GM18867 (cell line): ENCODE results near the gene FSTL4.

Source experiments
- ATAC-seq: cut with Tn5 transposase; IDR thresholded peaks from one replicate; pipeline ENCODE4 v1.9.1; 2021; ENCODE audit warnings: mild to moderate bottlenecking, moderate library complexity; ENCODE audit not compliant: unreplicated experiment

Gene FSTL4

DNA sequence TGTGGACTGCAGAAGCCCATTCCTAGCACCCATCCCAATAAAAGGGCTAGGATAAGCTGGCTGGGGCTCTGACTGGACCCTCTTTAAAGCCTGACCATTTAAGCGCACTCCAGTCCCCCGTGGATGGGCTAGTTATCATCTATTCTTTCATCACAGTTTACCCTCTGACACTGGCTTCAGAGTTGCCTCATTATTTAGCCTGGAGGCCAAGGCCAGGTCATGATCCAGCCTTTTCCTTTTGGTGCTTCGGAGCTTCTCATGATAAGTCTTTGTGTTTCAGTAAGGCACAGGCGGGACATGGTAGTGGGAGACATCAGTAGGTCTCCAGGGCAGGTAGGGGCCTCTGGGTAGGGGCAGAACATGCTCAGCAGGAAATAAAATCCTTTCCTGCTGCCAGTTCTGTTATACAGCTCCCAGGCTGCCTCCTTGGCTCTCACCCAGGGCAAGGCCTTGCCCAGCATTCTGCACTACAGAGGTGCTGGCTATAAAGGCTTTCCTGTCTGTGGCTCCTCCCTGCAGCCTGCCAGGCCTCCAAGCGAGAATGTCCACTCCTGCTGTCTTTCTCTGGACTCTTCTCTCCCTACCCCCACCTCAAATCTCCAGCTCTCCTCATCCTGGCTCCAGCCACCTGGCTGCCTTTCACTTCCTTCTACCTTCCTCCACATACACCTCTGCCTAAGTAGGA is 128.8 kb downstream of the FSTL4 start:
- ATAC-seq = no peak

DNA sequence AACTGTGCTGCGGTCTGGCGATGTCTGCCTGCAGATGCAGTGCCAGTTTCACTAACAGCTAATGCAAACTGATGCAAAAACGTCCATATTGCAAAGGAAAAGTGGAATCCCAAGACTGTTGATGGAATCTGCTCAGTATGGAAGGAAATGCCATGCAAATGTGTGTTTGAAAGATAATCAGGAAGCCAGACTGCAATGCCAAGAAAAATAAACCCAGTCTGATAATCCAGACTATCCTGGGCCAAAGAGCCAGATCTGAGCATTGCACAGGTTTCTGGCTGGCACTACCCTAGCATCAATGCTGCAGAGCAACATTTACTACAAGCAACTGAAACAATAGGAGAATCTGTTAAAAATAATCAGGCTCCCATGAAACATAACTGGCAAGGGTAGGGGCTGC is 130.3 kb downstream of the FSTL4 start:
- ATAC-seq = no peak

DNA sequence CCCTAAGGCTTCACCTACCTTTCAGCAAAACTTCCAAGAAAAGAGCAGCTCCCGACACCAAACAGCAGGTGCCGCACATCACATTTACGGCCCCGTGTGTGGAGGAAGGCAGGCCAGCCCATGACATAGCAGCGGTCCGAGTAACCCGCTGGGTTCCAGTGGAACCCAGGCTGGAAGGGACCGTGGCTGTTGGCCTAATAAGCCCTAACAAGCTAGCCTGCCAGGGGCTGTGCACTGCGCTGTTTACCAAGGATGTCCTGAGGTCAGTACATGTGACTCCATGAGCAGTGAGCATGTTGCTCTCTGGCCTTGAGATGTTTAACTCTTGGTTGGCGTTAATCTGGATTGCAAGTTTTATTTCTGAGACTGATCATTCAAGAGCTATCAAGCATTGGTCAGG is 131.5 kb downstream of the FSTL4 start:
- no peak for ATAC-seq

DNA sequence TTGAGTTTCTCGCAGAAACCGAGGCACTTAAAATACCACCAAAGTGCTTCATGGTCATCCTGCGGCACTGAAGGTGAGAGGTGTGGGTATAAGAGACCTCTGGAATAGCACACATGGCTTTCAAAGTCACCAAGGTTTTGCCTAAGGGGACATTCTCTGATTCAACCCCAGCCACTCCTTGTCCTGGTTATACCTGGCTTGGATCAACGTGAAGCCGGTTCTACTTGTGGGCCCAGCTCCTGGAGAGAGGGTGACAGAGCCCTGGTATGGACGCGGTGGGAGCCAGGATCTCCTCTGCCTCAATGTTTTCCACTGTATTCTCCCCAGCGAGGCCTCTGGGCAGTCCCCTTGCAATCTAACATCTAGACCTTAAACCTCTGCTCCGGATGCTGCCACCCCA is 132.0 kb downstream of the FSTL4 start:
- ATAC-seq = no peak

DNA sequence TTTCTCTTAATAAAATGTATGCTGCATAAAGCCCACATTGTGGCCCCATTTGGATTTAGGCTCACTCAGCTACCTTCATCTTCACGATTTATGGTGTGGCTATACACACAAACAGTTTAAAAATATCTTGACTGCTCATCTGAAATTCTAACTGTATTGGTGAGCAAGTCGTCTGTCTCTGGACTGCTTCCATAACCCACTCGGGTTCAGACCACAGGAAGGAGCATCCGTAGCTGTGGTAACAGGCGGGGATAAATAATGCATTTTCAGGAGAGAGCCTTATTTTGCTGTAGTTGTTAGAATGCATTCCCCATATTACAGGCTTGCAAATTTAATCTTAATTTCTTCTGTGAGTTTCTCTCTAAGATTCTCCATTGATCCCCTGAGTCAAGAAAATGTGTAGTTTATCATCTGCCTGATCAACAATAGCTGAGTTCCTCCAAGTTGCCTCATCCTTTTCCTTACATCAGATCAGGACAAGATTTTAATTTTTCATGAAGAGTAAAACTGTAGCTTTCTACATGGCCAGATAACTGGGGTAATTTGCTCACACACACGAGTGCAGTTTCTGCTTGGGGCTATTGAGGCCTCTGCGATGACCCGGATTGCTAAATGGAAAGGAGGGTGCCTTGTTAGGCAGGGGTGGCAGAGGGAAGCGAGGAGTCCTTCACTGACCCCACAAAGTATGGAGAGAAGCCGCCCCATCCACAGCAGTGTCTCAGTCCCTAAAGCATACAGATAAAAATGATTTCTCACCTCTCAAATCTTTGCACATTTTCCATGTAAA is 133.9 kb downstream of the FSTL4 start:
- ATAC-seq = no peak

DNA sequence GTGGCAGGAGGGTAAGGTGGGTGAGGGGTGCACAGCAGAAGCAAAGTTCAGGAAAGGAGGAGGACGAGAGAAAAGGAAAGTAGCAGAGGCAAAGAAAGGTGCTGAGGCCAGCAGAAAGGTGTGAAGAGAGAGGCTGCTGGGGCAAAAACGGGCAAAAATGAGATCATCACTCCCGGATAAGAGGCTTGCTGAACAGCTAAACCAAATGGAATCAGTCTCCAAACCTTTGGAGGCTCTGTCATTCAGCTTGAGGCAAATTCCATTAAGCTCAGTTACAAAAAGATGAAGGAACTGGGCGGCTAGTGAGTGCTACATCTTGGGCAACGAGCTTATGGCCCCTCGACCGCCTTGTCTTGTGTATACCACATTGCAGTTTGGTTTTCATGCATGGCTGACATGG is 136.4 kb downstream of the FSTL4 start:
- ATAC-seq = no peak

DNA sequence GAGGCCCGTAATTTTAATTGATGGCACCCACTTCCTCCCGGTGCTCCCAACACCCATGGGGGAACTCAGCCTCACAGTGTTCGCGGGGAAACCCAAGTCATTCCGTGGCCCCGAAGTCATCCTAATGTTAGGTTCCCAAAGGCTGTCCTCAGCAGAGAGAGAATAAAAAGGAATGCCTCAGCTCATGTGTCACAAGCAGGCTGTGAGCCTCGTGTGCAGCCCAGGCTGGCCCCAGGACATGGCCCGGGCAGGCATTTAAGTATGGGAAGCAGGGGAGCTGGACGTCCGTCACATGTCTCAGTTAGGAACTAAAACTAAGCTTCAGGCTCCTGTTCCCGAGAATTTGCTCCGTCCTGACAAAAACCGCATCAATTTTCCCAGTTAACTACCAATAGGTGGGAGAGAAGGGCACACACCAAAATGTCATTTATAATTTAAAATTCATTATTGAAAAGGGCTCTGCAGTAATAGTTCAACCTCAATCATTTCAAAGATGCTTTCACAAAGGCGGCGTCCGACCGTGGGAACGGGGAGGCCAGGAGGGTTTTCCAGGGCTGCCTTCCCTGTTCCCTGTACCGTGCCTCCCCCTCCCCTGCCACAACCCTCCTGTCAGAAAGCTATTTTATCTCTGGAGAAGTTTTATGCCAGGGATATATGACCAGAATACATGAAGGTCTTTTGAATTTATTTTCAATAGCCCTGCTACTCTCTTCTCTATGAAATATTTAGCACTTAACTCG is 137.3 kb downstream of the FSTL4 start:
- no peak for ATAC-seq

DNA sequence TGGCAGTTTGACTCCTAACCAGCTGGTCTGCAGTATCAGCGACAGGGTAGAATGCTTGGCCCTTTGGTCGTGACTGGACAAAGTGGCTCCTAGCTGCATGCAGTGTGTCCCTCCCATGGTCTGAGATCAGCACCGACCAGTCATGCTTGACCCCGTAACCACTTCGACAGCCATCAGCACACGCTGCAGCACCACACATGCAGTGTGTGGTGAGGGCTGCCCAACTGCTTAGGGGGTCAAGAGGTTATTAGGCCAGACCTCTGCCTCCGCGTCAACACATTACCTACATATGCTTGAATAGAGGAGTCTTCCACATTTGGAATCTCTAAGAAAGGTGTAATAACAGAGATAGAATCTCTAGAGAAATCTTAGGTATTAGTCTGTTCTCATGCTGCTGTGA is 139.1 kb downstream of the FSTL4 start:
- ATAC-seq = no peak

DNA sequence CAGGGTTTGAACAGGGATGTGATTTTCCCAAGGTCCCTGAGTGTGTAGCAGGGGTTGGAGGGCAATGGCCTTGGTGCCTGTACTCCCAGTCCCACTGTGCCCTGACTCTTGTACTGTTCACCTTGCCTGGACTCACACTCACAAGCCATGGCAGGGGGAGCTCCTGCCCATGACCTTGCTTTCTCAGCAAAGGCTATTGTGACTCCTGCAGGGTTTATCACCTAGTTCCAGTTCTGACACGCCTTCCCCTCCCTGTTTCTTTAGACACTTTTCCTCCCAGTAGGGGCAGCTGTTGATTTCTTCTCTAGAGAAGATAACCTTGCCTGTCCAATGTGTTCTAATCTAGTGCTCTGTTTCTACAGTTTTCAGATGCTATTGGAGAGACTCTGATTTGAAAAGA is 139.5 kb downstream of the FSTL4 start:
- ATAC-seq = no peak

DNA sequence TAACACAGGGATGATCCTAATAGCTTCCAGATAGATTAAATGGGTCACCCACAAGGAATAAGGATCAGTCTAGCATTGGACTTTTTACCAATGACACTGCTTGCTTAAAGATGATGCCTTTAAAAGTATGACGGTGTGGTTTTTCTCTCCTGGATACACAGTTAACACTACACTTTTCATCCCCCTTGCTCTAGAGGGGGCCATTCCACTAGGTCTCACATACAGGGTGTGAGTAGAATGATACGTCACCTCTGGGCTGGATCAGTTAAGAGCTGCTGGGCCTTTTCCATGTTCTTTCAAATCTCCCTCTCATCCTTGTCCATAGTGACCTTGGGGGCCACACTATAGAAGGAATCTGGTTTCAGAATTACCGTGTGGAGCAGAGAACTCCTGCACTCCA is 140.6 kb downstream of the FSTL4 start:
- ATAC-seq = no peak

DNA sequence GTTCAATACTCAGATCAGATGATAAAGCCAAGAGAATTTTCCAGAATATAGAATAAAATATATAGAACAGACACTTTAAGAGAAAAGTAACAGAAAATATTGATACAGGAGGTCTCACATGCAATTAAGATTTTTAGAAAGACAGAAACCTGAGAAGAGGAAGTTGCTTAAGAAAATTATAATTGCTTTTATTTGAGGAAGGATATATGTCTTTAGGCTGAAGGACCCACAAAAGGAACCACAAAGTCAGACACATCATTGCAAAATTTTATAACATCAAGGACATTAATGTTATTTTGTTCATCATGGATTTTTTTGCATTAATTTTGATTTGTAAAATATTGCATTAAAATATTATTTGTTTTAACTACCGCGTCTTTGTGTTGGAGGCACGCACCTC is 141.5 kb downstream of the FSTL4 start:
- ATAC-seq = no peak

DNA sequence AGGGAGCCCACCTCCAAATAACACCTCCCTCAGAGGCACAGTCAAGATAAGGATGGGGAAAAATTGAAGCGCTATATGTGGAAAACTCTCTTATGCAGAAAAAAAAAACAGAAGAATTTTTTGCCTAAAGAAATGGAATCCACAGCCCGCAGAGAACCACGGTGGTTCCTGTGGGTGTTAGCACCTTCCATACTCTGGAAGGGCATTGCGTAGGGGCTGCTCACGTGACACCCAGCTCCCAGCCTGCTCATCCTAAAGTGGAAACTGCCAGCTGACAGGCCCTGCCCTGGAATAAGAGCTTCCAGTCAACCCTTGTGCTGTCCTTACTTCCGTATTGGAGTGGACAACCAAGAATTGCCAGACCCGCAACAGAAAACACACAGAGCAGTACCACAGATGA is 142.5 kb downstream of the FSTL4 start:
- ATAC-seq = no peak

DNA sequence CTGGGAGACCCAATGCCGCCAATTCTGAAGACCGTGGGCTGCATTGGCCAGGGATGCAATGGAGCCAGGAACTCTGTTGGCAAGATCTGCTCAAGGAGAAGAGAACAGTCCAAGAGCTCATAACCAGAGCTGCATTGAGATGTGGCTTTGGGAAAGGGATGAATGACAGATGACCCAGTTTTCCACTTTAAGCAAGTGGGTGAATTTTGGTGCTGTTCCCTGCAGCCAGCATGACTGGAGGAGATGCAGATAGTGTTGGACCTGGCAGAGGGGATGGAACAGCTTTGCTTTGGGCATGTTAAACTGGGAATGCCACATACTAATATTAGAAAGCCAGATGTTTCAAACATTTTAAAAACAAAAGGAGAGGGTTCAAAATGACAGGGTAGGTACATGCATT is 143.1 kb downstream of the FSTL4 start:
- ATAC-seq = no peak

DNA sequence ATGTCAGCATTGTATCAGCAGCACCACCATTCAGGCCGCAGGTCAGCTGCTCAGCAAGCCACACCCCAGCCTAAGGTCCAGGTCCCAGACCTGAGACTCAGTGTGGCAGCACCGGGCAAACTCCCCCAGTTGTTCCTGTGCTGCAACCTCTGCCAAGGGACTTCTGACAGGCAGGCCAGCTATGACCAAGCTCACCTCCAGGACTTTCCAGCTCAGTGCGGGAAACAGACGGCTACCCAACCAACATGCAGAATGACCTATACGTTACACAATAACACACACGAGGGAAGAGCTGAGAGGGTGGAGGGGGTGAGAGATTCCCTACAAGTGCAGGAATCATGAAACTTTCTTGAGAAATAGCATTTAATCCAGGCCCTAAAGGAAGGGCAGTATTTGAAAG is 143.7 kb downstream of the FSTL4 start:
- no peak for ATAC-seq

DNA sequence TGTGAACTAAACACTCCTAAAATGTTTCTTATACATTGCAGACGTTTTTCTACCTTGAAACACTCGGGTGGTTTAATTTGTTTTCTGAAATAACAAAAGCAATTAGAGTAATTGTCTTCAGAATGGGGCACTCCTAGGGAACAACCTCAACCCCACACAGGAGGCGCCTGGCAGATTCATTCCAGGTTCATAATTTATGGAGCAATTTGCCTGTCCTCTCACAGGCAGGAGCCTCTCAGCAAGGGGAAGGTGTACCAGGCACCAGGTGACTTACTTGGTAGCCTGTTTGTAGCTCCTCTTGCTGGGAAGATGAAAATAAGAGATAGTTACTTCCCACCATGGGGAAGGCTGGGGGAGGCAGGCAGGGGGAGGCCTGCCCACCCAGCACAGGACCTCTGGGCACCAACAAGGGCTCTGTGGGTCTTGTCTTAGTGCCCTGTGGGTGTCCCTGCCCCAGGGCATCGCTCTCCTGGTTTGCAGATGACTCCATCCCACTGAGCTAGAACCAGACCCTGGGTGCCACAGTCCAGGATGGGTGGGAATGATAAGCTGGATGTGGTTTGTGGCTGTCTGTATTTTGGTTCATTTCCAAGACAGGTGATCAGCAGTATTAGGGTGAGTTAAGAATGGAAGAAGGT is 144.4 kb downstream of the FSTL4 start:
- ATAC-seq = no peak

DNA sequence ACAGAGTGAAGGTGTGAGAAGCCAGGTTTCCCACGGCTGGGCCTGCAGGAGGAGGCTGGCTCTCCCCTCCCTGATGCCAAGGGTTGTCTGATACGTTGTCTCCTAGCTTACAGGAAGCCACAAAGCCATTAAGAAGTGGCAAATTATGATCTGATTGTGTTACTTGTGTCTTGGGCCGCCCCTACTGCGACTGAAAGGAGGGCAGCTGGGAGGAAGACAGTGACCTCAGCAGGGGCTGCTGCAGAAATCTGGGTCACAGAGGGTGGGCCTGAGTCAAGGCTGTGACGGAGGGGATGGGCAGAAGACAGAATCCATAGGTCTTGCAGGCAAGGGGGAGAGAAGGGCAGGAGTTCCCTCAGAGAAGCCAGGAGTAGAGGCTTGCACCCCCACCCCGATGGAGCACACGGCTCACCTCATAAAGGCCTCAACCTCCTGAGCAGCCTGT is 145.0 kb downstream of the FSTL4 start:
- ATAC-seq = no peak

DNA sequence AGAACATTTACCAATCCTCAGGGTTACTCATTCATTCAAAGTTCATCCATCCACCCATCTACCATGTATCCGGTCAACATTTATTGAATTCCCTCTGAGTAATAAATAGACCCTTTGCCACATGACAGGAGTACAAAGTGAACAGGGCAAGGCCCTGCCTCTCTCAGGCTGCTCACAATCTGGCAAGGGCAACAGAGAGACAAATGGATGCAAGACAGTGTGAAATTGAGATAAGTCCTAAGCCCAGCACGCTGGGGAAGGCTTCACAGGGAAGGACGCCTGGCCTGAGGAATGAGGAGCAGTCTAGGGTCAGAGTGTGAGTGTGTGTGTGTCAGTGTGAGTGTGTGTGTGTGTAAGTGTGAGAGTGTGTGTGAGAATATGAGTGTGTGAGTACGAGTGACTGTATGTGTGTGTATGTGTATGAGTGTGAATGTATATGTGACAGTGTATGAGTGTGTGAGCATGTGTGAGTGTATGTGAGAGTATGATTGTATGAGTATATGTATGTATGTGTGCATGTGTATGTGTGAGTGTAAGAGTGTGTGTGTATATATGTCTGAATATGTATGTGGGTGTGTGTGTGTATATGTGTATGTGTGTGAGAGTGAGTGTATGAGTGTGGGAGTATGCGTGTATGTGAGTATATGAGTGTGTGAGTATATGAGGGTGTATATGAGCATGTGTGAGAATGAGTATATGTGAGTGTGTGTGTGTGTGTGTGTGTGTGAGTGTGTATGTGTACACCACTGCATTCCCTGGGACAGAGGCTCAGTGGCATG is 145.6 kb downstream of the FSTL4 start:
- ATAC-seq = no peak

DNA sequence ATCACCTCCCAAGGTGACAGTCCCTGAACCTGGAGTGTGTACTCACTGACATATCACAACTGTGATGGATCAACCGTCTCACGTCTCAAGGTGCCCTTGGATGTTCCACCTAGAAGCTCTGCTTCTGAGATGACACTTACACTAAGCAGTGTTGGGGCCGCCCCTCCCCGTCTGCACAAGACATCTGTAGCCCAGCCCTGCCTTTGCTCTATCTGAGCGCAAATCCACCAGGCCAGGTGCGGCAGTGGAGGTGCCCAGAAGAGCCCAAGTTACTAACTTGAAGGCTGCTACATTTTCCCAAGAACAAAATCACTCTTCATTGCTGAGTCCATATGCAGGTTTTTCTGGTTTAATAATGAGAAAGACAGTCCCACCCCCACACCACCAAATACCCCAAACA is 148.3 kb downstream of the FSTL4 start:
- ATAC-seq = no peak

DNA sequence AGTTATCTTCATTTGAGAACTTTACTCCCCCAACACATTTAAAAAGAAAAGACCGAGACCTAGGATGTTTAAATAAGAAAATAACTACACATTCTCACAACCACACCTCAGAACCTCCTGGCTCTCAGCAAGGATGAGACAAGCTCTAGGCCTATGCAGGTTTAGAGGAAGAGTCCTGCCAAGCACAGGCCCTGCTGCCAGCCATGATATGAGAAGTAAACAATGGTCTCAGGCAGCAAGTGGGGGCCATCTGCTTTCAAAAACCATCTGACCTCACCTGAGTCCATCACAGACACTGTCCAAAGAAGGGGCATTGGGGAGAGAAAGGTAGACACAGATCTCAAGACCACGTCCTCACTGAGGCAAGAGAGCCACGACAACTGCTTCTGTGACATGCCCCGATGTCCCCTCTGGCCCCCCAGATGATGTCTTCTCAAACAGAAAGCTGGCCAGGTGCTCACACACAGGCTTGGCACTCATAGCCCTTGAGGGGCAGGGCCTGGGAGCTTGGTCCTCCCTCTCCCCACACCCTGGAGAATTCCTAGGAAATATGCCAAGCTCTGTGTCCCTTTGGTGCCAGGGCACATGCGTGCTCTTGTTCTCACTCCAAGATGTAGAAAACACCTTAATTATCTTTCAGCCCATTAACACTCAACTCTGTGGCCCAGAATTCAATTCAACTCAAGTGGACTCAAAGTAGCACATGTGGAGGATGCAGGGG is 150.4 kb downstream of the FSTL4 start:
- no peak for ATAC-seq

DNA sequence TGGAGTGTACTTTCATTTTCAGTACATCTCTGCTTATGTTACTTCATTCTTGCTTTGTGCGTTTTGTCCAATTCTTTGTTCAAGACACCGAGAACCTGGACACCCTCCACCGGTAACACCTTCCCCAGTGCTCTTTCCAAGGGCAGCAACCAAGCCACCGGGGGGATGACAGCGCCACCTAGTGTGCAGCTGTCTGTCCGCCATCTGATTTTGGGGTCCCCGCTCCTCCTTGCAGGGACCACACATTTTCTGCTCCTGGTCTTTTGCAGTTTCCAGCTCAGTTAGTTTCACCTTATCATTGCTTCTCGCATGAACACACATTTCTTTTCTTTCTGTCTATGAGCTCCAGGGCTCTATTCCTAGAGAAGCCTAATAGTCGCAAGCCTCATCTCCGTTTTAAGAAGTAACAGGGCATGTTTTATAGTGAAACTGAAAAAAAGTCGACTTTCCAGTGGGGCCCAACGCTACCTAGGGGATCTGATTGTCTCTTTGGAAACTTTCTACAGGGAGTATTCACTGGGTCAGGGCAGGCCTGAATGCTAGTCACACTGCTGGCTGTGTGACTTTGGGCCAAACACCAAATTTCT is 152.1 kb downstream of the FSTL4 start:
- no peak for ATAC-seq
